Measurements from ENCODE around the gene NUP160.
"Not testable (repeated sequence)": the region's sequence is repeated elsewhere in the genome, so short reads cannot be mapped to it uniquely, and the experiment has no call there.

NUP160 gene

DNA sequence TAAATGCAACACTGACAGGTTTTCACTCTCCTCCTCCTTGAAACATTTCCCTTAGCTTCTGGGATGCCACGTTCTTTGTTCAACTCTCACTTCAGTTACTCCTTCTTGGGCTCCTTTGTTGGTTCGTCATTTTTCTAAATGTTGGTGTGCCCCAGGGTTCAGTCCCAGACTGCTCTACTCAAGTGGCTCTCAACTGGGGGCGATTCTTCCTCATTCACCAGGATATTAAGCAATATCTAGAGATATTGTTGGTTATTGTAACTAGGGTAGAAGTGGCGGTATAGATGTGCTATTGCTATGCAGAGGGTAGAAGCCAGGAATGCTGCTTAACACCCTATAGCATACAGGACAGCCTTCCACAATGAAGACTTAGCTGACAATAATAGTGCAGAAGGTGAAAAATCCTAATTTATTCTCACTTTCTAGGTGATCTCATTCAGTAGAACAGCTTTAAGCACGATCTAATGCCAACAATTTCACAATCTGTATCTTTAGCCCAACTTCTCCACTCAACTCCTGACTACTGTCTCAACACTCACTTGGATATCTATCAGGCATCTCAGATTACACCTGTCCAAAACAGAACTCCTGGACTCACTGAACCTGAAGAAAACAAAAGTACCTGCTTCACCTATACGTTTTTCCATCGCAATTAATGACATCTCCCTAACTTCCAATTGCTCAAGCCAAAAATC, 4.6 kb downstream of the NUP160 start:
- no peak overlapping the region for H3K27ac ChIP-seq
- no peak for TF ChIP-seq ZFX (IDR thresholded peaks at IDR 0.05)
- TF ChIP-seq, protein P1, sequence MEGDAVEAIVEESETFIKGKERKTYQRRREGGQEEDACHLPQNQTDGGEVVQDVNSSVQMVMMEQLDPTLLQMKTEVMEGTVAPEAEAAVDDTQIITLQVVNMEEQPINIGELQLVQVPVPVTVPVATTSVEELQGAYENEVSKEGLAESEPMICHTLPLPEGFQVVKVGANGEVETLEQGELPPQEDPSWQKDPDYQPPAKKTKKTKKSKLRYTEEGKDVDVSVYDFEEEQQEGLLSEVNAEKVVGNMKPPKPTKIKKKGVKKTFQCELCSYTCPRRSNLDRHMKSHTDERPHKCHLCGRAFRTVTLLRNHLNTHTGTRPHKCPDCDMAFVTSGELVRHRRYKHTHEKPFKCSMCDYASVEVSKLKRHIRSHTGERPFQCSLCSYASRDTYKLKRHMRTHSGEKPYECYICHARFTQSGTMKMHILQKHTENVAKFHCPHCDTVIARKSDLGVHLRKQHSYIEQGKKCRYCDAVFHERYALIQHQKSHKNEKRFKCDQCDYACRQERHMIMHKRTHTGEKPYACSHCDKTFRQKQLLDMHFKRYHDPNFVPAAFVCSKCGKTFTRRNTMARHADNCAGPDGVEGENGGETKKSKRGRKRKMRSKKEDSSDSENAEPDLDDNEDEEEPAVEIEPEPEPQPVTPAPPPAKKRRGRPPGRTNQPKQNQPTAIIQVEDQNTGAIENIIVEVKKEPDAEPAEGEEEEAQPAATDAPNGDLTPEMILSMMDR (conservative IDR thresholded peaks at IDR 0.05) = no peak

DNA sequence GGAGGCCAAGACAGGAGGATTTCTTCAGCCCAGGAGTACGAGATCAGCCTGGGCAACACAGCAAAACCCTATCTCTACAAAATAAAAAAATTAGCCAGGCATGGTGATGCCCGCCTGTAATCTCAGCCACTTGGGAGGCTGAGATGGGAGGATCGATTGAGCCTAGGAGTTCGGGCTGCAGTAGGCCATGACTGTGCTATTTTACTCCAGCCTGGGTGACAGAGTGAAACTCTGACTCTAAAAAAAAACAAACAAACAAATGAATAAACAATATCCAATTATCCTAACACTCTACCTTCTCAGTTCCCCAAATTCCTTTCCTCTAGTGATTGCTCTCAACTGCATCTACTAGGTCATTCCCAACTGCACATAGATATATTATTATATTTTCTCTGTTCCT, 5.4 kb downstream of the NUP160 start:
- TF ChIP-seq ZFX (IDR thresholded peaks at IDR 0.05) = no peak
- TF ChIP-seq, protein P1 (conservative IDR thresholded peaks at IDR 0.05) = no peak
- no peak overlapping the region for H3K27ac ChIP-seq

DNA sequence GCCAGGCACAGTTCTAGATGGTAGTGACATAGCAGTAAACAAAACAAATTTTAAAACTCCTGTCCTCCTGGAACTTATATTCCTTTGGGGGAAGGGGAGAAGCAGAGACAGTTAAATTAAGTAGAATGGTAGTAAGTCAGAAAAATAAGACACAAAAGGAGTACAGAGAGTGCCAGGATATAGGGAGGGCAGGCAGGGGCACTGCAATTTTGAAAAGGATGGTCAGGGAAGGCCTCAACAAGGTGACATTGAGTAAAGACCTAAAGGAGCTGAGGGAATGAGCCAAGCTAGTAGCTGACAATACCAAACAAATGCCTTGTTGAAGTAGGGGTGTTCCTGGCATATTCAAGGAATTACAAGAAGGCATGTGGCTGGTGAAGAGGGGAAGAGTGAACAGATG, 10.2 kb downstream of the NUP160 start:
- no peak overlapping the region for H3K27ac ChIP-seq
- TF ChIP-seq ZFX (IDR thresholded peaks at IDR 0.05) = no peak
- TF ChIP-seq, protein P1 (conservative IDR thresholded peaks at IDR 0.05) = no peak

DNA sequence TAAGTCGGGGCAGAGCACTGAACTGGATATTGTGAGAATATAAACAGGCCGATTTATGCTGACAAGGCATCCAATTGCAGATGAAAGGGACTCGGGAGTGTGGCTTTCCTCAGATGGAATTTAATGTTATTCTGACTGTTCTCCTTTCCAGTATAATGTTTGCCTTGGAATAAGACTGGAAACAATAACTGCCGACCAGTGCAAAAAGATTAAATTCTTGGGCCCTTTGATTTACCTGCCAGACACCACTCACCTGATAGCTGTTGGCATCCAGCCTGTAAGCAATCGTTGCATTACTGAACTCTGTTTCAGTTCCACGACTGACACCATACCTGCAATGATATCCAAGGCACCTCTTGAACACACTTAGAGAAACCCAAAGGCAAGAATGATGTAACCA, 10.9 kb downstream of the NUP160 start:
- TF ChIP-seq ZFX (IDR thresholded peaks at IDR 0.05) = no peak
- TF ChIP-seq, protein P1 (conservative IDR thresholded peaks at IDR 0.05) = no peak
- H3K27ac ChIP-seq = no peak overlapping the region

DNA sequence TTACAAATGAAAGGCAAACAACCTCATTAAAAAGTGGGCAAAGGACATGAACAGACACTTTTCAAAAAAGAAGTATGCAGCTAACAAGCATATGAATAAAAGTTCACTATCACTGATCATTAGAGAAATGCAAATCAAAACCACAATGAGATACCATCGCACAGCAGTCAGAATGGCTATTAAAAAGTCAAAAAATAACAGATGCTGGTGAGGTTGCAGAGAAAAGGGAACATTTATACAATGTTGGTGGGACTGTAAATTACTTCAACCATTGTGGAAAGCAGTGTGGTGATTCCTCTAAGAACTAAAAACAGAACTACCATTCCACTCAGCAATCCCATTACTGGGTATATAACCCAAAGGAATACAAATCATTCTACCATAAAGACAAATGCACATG, 18.1 kb downstream of the NUP160 start:
- not testable (repeated sequence) for H3K27ac ChIP-seq

DNA sequence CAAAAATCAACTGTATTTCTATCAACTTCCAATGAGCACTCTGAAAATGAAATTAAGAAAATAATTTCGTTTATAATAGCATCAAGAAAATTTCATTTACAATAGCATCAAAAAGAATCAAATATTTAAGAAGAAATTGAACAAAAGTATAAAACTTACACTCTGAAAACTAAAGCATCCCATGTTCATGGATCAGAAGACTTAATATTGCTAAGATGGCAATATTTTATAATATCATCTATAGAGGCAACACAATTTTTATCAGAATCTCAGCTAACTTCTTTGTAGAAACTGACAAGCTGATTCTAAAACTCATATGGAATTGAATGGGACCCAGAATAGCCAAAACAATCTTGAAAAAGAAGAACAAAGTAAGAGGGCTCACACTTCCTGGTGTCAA, 19.9 kb downstream of the NUP160 start:
- no peak overlapping the region for H3K27ac ChIP-seq
- TF ChIP-seq, protein P1 (conservative IDR thresholded peaks at IDR 0.05) = no peak
- TF ChIP-seq ZFX (IDR thresholded peaks at IDR 0.05) = no peak

DNA sequence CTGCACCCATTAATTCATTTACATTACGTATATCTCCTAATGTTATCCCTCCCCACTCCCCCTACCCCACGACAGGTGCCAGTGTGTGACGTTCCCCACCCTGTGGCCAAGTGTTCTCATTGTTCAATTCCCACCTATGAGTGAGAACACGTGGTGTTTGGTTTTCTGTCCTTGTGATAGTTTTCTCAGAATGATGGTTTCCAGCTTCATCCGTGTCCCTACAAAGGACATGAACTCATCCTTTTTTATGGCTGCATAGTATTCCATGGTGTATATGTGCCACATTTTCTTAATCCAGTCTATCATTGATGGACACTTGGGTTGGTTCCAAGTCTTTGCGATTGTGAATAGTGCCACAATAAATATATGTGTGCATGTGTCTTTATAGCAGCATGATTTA, 25.5 kb downstream of the NUP160 start:
- H3K27ac ChIP-seq = not testable (repeated sequence)

DNA sequence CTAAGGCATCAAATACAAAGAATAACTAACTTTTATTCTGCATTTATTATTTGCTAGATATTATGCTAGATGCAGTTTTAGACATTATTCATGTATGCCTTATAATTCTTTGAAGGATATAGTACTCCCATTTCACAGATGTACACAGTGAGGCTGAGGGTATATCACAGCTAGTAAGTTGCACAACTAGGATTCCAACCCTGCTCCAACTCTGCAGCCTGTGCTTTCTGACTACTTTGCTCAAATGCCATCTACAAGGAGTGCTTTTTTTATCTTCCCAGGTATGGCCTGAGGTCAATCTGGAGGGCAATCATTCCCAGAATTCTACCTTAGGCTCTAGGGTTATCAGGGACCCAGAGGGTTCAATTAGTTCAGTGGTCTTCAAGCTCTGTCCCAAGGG, 28.4 kb downstream of the NUP160 start:
- H3K27ac ChIP-seq = no peak overlapping the region
- TF ChIP-seq, protein P1 (conservative IDR thresholded peaks at IDR 0.05) = no peak
- no peak for TF ChIP-seq ZFX (IDR thresholded peaks at IDR 0.05)

Measured in C4-2B (cell line).